SHP77 (cell line): ENCODE measurements around the gene ZNF26.
"Not testable (repeated sequence)": the region's sequence is repeated elsewhere in the genome, so short reads cannot be mapped to it uniquely, and the experiment has no call there.

Experiments
- DNase-seq, 2 experiments: peaks; one replicate each; lab custom pipeline; 2025; lab: John Stamatoyannopoulos, UW

Gene ZNF26

GRCh38 chr12:132956011-132956788, 30.0 kb upstream of the ZNF26 start, which contains the start of gene ZNF605:
TSS of gene ZNF605 (minus strand) at chr12:132956306. CDS start at chr12:132945635, 10,671 bp downstream.
- peak; percentile 92 to 96 for DNase-seq

GRCh38 chr12:132961790-132962189, 24.4 kb upstream of the ZNF26 start:
- not testable (repeated sequence) for DNase-seq

- DNase-seq, result peak in 1 of 2 experiments; percentile 9
Measured at GRCh38 chr12:132963947-132964346, 22.2 kb upstream of the ZNF26 start.

- no peak for DNase-seq
Measured at GRCh38 chr12:132965796-132966195, 20.4 kb upstream of the ZNF26 start.

GRCh38 chr12:132966676-132967415, 19.3 kb upstream of the ZNF26 start:
- DNase-seq, result no peak

- DNase-seq, result no peak
Measured at GRCh38 chr12:132967736-132968135, 18.4 kb upstream of the ZNF26 start.

GRCh38 chr12:132972374-132972773, 13.8 kb upstream of the ZNF26 start:
- no peak for DNase-seq

GRCh38 chr12:132976870-132977269, 9.3 kb upstream of the ZNF26 start:
- peak in 1 of 2 experiments; percentile 36 for DNase-seq

- DNase-seq, result no peak
Measured at GRCh38 chr12:132986885-132987225, 688 bp downstream of the ZNF26 start.

- no peak for DNase-seq
Measured at GRCh38 chr12:132998741-132999140, 12.6 kb downstream of the ZNF26 start.

GRCh38 chr12:133010657-133011297, 24.6 kb downstream of the ZNF26 start:
- no peak for DNase-seq

GRCh38 chr12:133023566-133023965, 37.4 kb downstream of the ZNF26 start:
- no peak for DNase-seq

GRCh38 chr12:133026996-133027395, 40.8 kb downstream of the ZNF26 start:
- DNase-seq, result no peak

- DNase-seq, result peak; percentile 99
Measured at GRCh38 chr12:133037207-133038005, 51.2 kb downstream of the ZNF26 start, which contains the start of gene ZNF84. TSS of gene ZNF84 (plus strand) at chr12:133037509. CDS start at chr12:133041468, 3,959 bp downstream.

GRCh38 chr12:133038118-133038709, 52.0 kb downstream of the ZNF26 start:
- no peak for DNase-seq

- DNase-seq, result no peak
Measured at GRCh38 chr12:133046698-133047097, 60.5 kb downstream of the ZNF26 start.

GRCh38 chr12:133057446-133057845, 71.3 kb downstream of the ZNF26 start:
- no peak for DNase-seq

- DNase-seq, result no peak
Measured at GRCh38 chr12:133058203-133059113, 72.3 kb downstream of the ZNF26 start.

- no peak for DNase-seq
Measured at GRCh38 chr12:133061954-133062353, 75.8 kb downstream of the ZNF26 start.

- no peak for DNase-seq
Measured at GRCh38 chr12:133063556-133063955, 77.4 kb downstream of the ZNF26 start.
